BJ (cell line): ENCODE measurements around the gene SPECC1L. TPM values are rescaled to one million over a fixed set of nuclear protein-coding genes. Genes with fewer than 3 reads are reported as not detected.
"Not testable (repeated sequence)": the region's sequence is repeated elsewhere in the genome, so short reads cannot be mapped to it uniquely, and the experiment has no call there.

Experiments
- CTCF ChIA-PET: fragments of 350-600 bp; formaldehyde crosslinking; extraction: SDS; loops from one replicate; lab custom pipeline; 2021; ENCODE audit warnings: antibody characterized with exemption, inconsistent platforms; lab: Yijun Ruan, JAX
- POLR2A ChIA-PET: fragments of 300-600 bp; sonication (Branson Sonifier 250); formaldehyde crosslinking; extraction: SDS; loops from one replicate; lab custom pipeline; 2021; ENCODE audit warnings: antibody characterized with exemption; lab: Charles Lee
- DNase-seq: peaks from one replicate; pipeline ENCODE4 v3.0.0-alpha.2; 2011; ENCODE audit warnings: low read depth
- H3K27me3 ChIP-seq: 2 replicates; pipeline ENCODE4 v1.6.0; 2011; ENCODE audit warnings: low read length; ENCODE audit not compliant: control insufficient read depth, insufficient read depth
- H3K36me3 ChIP-seq: 2 replicates; pipeline ENCODE4 v1.5.1; 2011; ENCODE audit warnings: low read length; ENCODE audit not compliant: control insufficient read depth, insufficient read depth
- H3K4me3 ChIP-seq: 2 replicates; pipeline ENCODE4 v1.5.1; 2011; ENCODE audit warnings: low read depth, mild to moderate bottlenecking, control low read depth, low read length
- polyA plus RNA-seq: library from polyadenylated mRNA; depleted of rRNA; stranded (reverse); fragments of >200 nt; gene quantifications from 2 replicates; pipeline ENCODE4 v1.2.3, GENCODE V29; 2011
- TF ChIP-seq, protein P1 (sequence below): IDR thresholded peaks from 2 replicates; pipeline ENCODE4 v1.5.1; 2011; ENCODE audit warnings: low read depth, mild to moderate bottlenecking, control low read depth, inconsistent platforms, low read length, moderate library complexity; ENCODE audit not compliant: insufficient read depth

The SPECC1L gene
- polyA plus RNA-seq, 1 experiment: 35.1 TPM

DNA sequence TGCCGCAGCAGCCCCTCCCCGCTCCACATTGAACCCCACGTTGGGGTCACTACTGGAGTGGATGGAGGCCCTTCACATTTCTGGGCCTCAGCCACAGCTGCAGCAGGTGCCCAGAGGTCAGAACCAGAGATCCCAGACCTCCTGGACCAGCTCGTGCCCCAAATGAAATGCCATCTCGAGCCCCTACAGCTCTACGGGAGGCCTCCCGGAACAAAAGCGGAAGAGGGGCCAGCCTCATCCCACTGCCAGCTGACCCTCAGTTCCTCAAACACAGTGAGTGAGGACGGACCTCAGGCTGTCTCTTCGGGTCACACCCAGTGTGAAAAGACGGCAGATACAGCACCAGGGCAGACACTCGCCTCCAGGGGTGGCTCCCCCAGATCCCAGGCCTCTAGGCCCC is 17.5 kb upstream of the SPECC1L start:
- CTCF ChIA-PET, POLR2A ChIA-PET, H3K36me3 ChIP-seq: not testable (repeated sequence)

DNA sequence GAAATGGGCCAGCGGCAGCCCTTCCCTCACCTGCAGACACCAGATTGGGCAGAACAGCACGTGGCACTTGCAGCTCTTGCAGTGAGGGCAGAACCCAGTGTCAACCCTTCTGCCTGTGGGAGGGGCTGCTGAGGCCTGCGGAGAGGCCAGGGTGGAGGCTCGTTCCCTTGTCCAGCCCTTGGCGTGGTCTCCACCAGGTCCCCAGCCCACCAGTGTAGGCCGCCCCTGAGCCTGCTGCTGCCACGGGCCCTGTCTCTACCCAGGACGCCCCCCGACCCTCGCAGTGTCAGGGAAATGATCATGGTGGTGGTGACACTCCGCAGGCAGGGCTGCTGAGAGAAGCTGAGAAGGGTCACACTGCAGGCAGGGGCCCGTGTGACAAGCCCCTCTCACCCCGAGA is 14.5 kb upstream of the SPECC1L start:
- H3K4me3 ChIP-seq, H3K36me3 ChIP-seq, POLR2A ChIA-PET, H3K27me3 ChIP-seq, DNase-seq, CTCF ChIA-PET: not testable (repeated sequence)

More for the DNA sequence above, 17.5 kb upstream of the SPECC1L start:
- H3K27me3 ChIP-seq, H3K4me3 ChIP-seq, DNase-seq: not testable (repeated sequence)

DNA sequence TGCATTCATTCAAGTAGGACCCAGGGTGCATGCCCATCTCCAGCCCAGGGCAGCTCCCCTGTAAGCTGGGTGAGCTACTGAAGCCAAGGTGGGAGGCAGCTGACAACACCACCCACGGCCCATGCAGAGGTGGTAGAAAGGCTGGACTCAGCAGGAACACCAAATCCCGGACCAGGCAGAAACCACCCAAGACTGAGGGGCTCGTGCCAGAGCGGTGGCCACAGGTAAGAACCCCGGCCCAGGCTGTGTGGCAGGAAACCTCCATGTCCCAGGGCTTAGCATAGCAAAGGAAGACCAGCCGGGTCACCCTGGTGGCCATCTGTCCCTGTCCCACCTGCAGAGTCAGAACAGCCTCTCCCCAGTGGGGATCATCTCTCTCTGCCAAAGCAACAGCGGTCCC is 13.9 kb upstream of the SPECC1L start:
- DNase-seq, CTCF ChIA-PET, POLR2A ChIA-PET, H3K4me3 ChIP-seq, H3K36me3 ChIP-seq, H3K27me3 ChIP-seq: not testable (repeated sequence)

DNA sequence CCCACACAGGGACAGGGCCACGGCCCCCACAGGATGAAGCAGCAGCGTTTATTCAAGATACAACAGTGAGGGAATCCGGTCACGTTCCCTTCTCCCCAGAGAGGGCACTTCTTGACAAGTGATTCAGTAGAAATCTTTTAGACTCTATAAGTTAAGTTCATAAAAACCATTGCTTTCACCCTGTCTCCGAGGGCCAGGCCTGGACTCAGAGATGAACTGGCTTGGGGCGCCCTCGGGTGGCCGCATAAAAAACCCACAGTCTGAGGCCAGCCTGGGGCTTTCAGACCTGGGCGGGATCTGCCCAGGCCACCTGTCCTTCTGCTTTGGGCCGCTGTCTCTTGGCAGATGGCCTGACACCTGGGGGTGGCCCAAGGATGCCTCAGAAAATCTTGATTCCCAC is 11.2 kb upstream of the SPECC1L start:
- H3K4me3 ChIP-seq, POLR2A ChIA-PET, CTCF ChIA-PET, H3K36me3 ChIP-seq, DNase-seq, H3K27me3 ChIP-seq: not testable (repeated sequence)
- TF ChIP-seq, protein P1, sequence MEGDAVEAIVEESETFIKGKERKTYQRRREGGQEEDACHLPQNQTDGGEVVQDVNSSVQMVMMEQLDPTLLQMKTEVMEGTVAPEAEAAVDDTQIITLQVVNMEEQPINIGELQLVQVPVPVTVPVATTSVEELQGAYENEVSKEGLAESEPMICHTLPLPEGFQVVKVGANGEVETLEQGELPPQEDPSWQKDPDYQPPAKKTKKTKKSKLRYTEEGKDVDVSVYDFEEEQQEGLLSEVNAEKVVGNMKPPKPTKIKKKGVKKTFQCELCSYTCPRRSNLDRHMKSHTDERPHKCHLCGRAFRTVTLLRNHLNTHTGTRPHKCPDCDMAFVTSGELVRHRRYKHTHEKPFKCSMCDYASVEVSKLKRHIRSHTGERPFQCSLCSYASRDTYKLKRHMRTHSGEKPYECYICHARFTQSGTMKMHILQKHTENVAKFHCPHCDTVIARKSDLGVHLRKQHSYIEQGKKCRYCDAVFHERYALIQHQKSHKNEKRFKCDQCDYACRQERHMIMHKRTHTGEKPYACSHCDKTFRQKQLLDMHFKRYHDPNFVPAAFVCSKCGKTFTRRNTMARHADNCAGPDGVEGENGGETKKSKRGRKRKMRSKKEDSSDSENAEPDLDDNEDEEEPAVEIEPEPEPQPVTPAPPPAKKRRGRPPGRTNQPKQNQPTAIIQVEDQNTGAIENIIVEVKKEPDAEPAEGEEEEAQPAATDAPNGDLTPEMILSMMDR: peak; percentile 48

DNA sequence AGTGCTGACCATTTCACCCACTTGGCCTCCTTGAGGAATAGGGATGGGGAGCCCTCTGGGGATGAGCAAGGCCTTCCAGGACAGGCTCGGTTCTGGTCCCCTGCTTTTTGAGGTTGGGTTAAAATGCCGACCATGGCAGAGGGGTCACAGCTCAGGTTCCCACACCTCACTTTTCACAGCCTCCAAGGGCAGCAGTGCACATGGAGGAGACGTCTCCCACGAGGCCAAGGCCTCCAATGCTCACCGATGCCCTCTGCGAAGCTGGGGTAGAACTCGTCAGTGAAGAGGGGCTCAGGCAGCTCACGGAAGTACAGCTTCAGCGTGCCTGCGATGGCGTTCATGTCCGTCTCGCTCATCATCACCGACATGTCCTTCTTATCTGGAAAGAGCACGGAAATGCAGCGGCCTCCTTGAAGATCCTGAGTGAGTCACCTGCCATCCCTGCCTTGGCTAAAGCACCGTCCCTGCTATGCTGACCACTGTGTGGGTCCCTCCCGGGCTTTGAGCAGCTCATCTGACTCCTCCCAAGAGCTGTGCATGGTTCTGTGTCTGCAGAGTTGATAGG is 8.4 kb upstream of the SPECC1L start:
- H3K27me3 ChIP-seq, DNase-seq, H3K4me3 ChIP-seq, H3K36me3 ChIP-seq, CTCF ChIA-PET, POLR2A ChIA-PET: not testable (repeated sequence)

DNA sequence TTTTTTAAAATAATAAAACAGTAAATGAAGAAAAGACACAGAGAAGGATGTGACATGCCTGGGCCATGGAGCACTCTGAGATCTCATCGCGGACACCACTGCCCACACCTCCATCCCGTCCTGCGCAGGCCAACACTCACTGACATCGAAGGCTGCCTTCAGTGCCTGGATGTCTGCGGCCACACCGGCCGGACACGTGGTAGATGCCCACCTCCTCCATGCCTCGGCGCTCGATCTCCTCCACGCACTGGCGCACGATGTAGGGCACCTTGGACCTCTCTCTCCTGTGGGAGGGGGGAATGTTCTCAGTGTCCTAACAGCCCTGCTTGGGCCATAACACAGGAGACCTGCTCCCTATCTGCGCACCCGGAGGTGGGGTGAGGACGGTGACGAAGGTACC is 7.2 kb upstream of the SPECC1L start:
- H3K4me3 ChIP-seq, POLR2A ChIA-PET, DNase-seq, CTCF ChIA-PET, H3K36me3 ChIP-seq, H3K27me3 ChIP-seq: not testable (repeated sequence)

DNA sequence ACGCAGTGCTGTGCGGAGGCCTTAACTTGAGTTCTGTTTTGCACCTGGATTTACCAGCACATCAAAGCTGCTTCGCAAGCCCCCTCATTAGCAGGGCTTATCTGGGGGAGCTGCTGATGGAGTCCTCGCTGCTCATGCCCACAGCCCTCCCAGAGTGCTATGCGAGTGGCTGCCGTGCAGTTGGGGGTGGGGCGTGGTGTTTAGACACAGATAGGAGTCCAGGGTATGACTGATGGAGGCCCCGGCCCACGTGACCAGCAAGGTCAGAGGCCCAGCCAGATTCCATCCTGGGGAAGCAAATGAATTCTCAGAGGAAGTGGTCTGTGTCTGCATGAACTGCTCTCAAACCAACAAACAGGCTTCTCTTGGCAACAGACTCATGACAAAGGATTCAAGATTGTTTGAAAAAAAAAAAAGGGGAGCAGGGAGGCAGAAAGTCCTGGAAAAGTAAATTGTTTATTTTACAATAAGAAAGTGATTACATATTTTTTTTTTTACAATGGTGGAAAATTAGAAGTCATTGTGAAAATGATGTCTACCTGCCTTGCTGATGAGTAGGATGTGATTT is 6.2 kb upstream of the SPECC1L start:
- not testable (repeated sequence) for DNase-seq

DNA sequence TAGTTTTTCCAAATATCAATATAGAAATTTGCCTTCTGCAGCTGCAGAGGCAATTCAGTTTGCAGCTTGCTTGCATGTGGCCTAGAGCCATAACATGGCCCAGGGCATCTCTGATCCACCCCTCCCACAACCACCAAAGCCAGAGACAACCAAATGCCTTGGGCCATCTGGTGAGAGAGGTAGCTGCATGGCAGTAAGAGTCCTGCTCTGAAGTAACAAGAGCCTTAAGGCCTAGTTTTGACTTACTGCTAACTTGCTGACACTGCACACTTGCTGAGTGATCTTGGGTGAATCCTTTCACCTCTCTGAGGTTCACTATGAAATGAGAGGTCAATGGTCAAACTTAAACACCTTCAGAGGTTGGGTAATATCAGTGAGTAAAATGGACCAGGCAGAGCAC is 4.9 kb upstream of the SPECC1L start:
- CTCF ChIA-PET: no interaction called here
- Histone ChIP-seq H3K27me3 (no peaks in the 10 kb centered on the region), H3K4me3 (no peak overlapping the region), H3K36me3 (no peaks in the 10 kb centered on the region)
- POLR2A ChIA-PET: no interaction called here
- DNase-seq: no peak
- TF ChIP-seq, protein P1: no peak

More for the DNA sequence above, 6.2 kb upstream of the SPECC1L start:
- H3K4me3 ChIP-seq, H3K36me3 ChIP-seq, H3K27me3 ChIP-seq, POLR2A ChIA-PET, CTCF ChIA-PET: not testable (repeated sequence)

DNA sequence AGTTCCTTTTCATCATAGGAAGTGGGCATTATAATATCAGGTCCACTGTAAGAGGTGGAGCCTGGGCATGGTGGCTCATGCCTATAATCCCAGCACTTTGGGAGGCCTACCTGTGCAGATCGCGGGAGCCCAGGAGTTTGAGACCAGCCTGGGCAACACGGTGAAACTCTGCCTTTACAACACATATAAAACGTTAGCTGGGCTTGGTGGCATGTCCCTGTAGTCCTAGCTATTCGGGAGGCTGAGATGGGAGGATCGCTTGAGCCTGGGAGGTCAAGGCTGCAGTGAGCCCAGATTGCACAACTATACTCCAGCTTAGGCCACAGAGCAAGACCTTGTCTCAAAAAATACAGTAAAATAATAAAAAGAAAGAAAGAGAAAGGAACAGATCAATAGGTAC is 4.1 kb upstream of the SPECC1L start:
- CTCF ChIA-PET, H3K36me3 ChIP-seq, DNase-seq, POLR2A ChIA-PET, H3K4me3 ChIP-seq, H3K27me3 ChIP-seq: not testable (repeated sequence)
